HepG2 (cell line): Measurements from ENCODE around the gene PCSK1.

Source experiments
- CTCF ChIP-seq: sonication (generic); formaldehyde crosslinking; IDR thresholded peaks from 2 replicates; pipeline ENCODE4 v1.5.0; 2020; ENCODE audit warnings: mild to moderate bottlenecking, missing genetic modification reagents, moderate library complexity
- GATAD1 ChIP-seq: IDR thresholded peaks from 2 replicates; pipeline ENCODE4 v1.6.1; 2016; ENCODE audit warnings: missing genetic modification reagents, missing compliant biosample characterization
- HMGXB4 ChIP-seq, 2 experiments: sonication (generic) in 1 of 2; formaldehyde crosslinking in 1 of 2; IDR thresholded peaks; 2 replicates each; pipeline versions ENCODE4 v1.4.0 to v1.6.1; 2018 to 2020; ENCODE audit warnings: missing genetic modification reagents in 2 of 2, borderline replicate concordance in 1 of 2, low read depth in 1 of 2, mild to moderate bottlenecking in 1 of 2, missing biosample characterization in 1 of 2
- NFE2L1 ChIP-seq: sonication (generic); formaldehyde crosslinking; IDR thresholded peaks from 2 replicates; pipeline ENCODE4 v1.4.0; 2020; ENCODE audit warnings: missing genetic modification reagents, mild to moderate bottlenecking, borderline replicate concordance
- POLR2A ChIP-seq, 2 experiments: IDR thresholded peaks; 2 replicates each; pipeline ENCODE4 v1.6.1; 2011; ENCODE audit warnings: low read depth in 2 of 2, low read length in 2 of 2, mild to moderate bottlenecking in 1 of 2, moderate library complexity in 1 of 2; ENCODE audit not compliant: insufficient read depth in 1 of 2
- RNF2 ChIP-seq: fragments of 450-650 bp; conservative IDR thresholded peaks from 2 replicates; pipeline ENCODE4 v1.6.1; 2016; ENCODE audit warnings: low read depth
- USF2 ChIP-seq, 2 experiments: sonication (generic) in 1 of 2; formaldehyde crosslinking in 1 of 2; IDR thresholded peaks; 2 replicates each; pipeline versions ENCODE4 v1.5.1 to v1.6.1; 2011 to 2020; ENCODE audit warnings: borderline replicate concordance in 1 of 2, low read depth in 1 of 2, low read length in 1 of 2, mild to moderate bottlenecking in 1 of 2, missing genetic modification reagents in 1 of 2, moderate library complexity in 1 of 2
- ZBTB1 ChIP-seq: sonication (generic); formaldehyde crosslinking; IDR thresholded peaks from 2 replicates; pipeline ENCODE4 v1.4.0; 2020; ENCODE audit warnings: missing genetic modification reagents, borderline replicate concordance
- ZBTB7A ChIP-seq: sonication (generic); formaldehyde crosslinking; IDR thresholded peaks from 2 replicates; pipeline ENCODE4 v1.8.0; 2022; ENCODE audit warnings: mild to moderate bottlenecking, missing genetic modification reagents
- ZHX1 ChIP-seq: sonication (generic); formaldehyde crosslinking; IDR thresholded peaks from 2 replicates; pipeline ENCODE4 v1.8.1; 2022; ENCODE audit warnings: low read depth, mild to moderate bottlenecking, missing genetic modification reagents
- ZNF343 ChIP-seq: sonication (generic); formaldehyde crosslinking; IDR thresholded peaks from 2 replicates; pipeline ENCODE4 v1.4.0; 2020; ENCODE audit warnings: mild to moderate bottlenecking, missing genetic modification reagents

- no peak for TF ChIP-seq GATAD1 (CRISPR knock-in tag)
- TF ChIP-seq HMGXB4 (CRISPR knock-in tag; IDR thresholded peaks at IDR 0.05; ENCODE audit: borderline replicate concordance in 1 of 2, low read depth in 1 of 2), result no peak
- TF ChIP-seq CTCF (CRISPR knock-in tag), result no peak
- no peak for TF ChIP-seq POLR2A (IDR thresholded peaks at IDR 0.05; ENCODE audit: insufficient read depth in 1 of 2, low read depth in 2 of 2, low read length in 2 of 2)
- TF ChIP-seq ZBTB1 (CRISPR knock-in tag), result no peak
- TF ChIP-seq RNF2, result no peak
- TF ChIP-seq ZNF343 (CRISPR knock-in tag), result no peak
- no peak for TF ChIP-seq USF2 (IDR thresholded peaks at IDR 0.05; ENCODE audit: low read depth, low read length)
- TF ChIP-seq USF2 (CRISPR knock-in tag; IDR thresholded peaks at IDR 0.05; ENCODE audit: borderline replicate concordance), result no peak
- TF ChIP-seq ZHX1 (CRISPR knock-in tag), result no peak
- no peak for TF ChIP-seq NFE2L1
- no peak for TF ChIP-seq ZBTB7A (CRISPR knock-in tag)
Observed at GRCh38 chr5:96459313-96460121, 26.5 kb upstream of the PCSK1 start.
